Caco-2 (cell line): ENCODE measurements around the gene DNER. TPM values are rescaled to one million over a fixed set of nuclear protein-coding genes. Genes with fewer than 3 reads are reported as not detected.

Experiments
- BruUV-seq: library from RNA; stranded (reverse); fragments of 400-500 nt; replicated peaks from 2 replicates; lab custom pipeline; 2021; lab: Mats Ljungman, UMichigan
- CTCF ChIA-PET: fragments of 300-600 bp; sonication (Branson Sonifier 250); formaldehyde crosslinking; loops from one replicate; lab custom pipeline; 2022; ENCODE audit warnings: antibody characterized with exemption; lab: Charles Lee
- POLR2A ChIA-PET: fragments of 300-600 bp; sonication (Branson Sonifier 250); formaldehyde crosslinking; loops from one replicate; lab custom pipeline; 2022; ENCODE audit warnings: antibody characterized with exemption; lab: Charles Lee
- DNase-seq, 2 experiments: peaks; one replicate each; pipeline versions ENCODE4 v3.0.0 to v3.0.0-alpha.2; 2020 to 2022
- H3K27me3 ChIP-seq: replicated peaks from 2 replicates; pipeline ENCODE4 v1.6.0; 2011; ENCODE audit warnings: low read length; ENCODE audit not compliant: control insufficient read depth, insufficient read depth
- H3K36me3 ChIP-seq: 2 replicates; pipeline ENCODE4 v1.5.1; 2011; ENCODE audit warnings: low read length; ENCODE audit not compliant: control insufficient read depth, insufficient read depth
- H3K4me1 ChIP-seq: fragments of 250-450 bp; sonication (Bioruptor Pico); 2 replicates; pipeline ENCODE4 v1.5.1; 2020; ENCODE audit warnings: mild to moderate bottlenecking
- H3K4me3 ChIP-seq: 2 replicates; pipeline ENCODE4 v1.5.1; 2011; ENCODE audit warnings: low read depth, mild to moderate bottlenecking, control low read depth, low read length
- H3K9me3 ChIP-seq: fragments of 250-450 bp; sonication (Bioruptor Pico); 2 replicates; pipeline ENCODE4 v1.5.1; 2020; ENCODE audit warnings: mild to moderate bottlenecking, moderate library complexity
- H3K27ac Mint-ChIP-seq: one replicate; pipeline ENCODE4 v1.8.0; 2022; ENCODE audit warnings: mixed read lengths; ENCODE audit not compliant: unreplicated experiment
- H3K27me3 Mint-ChIP-seq: one replicate; pipeline ENCODE4 v1.8.0; 2022; ENCODE audit warnings: mixed read lengths; ENCODE audit not compliant: insufficient read depth, unreplicated experiment
- H3K36me3 Mint-ChIP-seq: one replicate; pipeline ENCODE4 v1.8.0; 2022; ENCODE audit warnings: mild to moderate bottlenecking, mixed read lengths; ENCODE audit not compliant: insufficient read depth, unreplicated experiment
- H3K4me1 Mint-ChIP-seq: one replicate; pipeline ENCODE4 v1.8.0; 2022; ENCODE audit warnings: low read depth, mixed read lengths; ENCODE audit not compliant: unreplicated experiment
- H3K4me3 Mint-ChIP-seq: one replicate; pipeline ENCODE4 v1.8.0; 2022; ENCODE audit warnings: mild to moderate bottlenecking, moderate library complexity, mixed read lengths; ENCODE audit not compliant: unreplicated experiment
- H3K9me3 Mint-ChIP-seq: one replicate; pipeline ENCODE4 v1.8.0; 2022; ENCODE audit warnings: mixed read lengths; ENCODE audit not compliant: unreplicated experiment
- intact Hi-C: fragments of 100-400 bp; cut with micrococcal nuclease; formaldehyde crosslinking; loops from one replicate; pipeline ENCODE4 v1.10.0; 2022; ENCODE audit not compliant: unreplicated experiment
- total RNA-seq: library from RNA; stranded (reverse); gene quantifications from 2 replicates; pipeline ENCODE4 v1.2.3, GENCODE V29; 2022
- TF ChIP-seq, protein P1 (sequence below), 2 experiments: fragments of 200-600 bp in 1 of 2; IDR thresholded peaks; 1 replicate in 1 of 2; 2 replicates in 1 of 2; pipeline versions ENCODE4 v1.5.1 to v1.8.0; 2011 to 2022; ENCODE audit warnings: antibody characterized with exemption in 1 of 2, control low read depth in 1 of 2, inconsistent platforms in 1 of 2, low read depth in 1 of 2, low read length in 1 of 2, mild to moderate bottlenecking in 1 of 2, moderate library complexity in 1 of 2; ENCODE audit not compliant: insufficient read depth in 1 of 2, severe bottlenecking in 1 of 2, unreplicated experiment in 1 of 2

DNER gene
- total RNA-seq, 1 experiment from 2014 or later: not detected

DNA sequence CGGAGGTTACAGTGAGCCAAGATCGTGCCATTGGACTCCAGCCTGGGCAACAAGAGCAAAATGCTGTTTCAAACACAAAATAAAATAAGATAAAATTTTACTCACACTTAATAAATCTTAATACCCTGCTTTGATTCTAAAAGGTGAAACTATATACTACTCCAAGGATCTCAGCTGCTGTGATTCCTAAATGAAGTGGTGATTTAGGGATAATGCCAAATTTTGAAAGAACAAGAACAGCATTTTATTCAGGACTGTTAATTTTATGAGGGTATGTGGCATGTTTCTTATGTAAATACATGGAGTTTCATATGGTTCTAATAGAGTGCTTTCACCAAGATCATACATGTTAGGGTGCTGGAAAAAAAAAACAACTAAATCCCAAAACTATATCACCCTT lies 243.6 kb downstream of the DNER start:
- ChIA-PET CTCF (no interaction called here), POLR2A (interaction anchor here (0.5 kb wide), 1 partner anchor 31 kb away, joined by 3 read pairs; no protein-coding TSS in a partner anchor)
- TF ChIP-seq, protein P1, sequence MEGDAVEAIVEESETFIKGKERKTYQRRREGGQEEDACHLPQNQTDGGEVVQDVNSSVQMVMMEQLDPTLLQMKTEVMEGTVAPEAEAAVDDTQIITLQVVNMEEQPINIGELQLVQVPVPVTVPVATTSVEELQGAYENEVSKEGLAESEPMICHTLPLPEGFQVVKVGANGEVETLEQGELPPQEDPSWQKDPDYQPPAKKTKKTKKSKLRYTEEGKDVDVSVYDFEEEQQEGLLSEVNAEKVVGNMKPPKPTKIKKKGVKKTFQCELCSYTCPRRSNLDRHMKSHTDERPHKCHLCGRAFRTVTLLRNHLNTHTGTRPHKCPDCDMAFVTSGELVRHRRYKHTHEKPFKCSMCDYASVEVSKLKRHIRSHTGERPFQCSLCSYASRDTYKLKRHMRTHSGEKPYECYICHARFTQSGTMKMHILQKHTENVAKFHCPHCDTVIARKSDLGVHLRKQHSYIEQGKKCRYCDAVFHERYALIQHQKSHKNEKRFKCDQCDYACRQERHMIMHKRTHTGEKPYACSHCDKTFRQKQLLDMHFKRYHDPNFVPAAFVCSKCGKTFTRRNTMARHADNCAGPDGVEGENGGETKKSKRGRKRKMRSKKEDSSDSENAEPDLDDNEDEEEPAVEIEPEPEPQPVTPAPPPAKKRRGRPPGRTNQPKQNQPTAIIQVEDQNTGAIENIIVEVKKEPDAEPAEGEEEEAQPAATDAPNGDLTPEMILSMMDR (IDR thresholded peaks at IDR 0.05; ENCODE audit: insufficient read depth in 1 of 2, low read depth in 1 of 2, low read length in 1 of 2, severe bottlenecking in 1 of 2, unreplicated experiment in 1 of 2): no peak
- no peaks in the 10 kb centered on the region for H3K4me1 ChIP-seq
- no peak overlapping the region for H3K4me3 ChIP-seq
- DNase-seq: no peak
- Mint-ChIP-seq H3K4me1 (no peaks in the 10 kb centered on the region), H3K9me3 (no peaks in the 10 kb centered on the region), H3K27ac (no peak overlapping the region), H3K4me3 (no peak overlapping the region), H3K27me3 (peaks cover 22% of the 10 kb centered on the region), H3K36me3 (no peaks in the 10 kb centered on the region)
- intact Hi-C loops: no loop called here
- H3K9me3 ChIP-seq: no peaks in the 10 kb centered on the region
- BruUV-seq: no TSS peak
- no peaks in the 10 kb centered on the region for H3K36me3 ChIP-seq
- no peaks in the 10 kb centered on the region for H3K27me3 ChIP-seq

DNA sequence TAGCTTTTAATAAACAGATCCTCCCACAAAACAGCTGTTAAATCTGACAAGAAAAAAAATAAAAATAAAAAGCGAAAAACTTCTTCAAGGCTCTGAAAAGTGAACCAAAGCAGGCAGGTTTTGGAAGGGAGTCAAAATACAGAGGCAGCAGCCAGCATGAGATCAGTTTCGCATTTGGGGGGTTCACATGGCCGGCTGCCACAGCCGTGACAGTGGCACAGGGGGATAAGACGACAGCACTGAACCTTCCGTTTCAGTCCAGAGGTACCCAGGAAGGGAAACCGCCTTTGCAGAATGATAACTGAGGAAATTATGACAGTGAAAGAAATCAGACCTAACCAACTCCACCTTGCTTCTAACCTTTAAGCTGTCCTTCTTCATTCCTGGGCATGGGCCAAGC lies 246.6 kb downstream of the DNER start:
- CTCF ChIA-PET: no interaction called here
- Mint-ChIP-seq H3K9me3 (peaks cover 10% of the 10 kb centered on the region), H3K27me3 (peaks cover 20% of the 10 kb centered on the region), H3K27ac (no peak overlapping the region), H3K4me1 (no peaks in the 10 kb centered on the region), H3K36me3 (no peaks in the 10 kb centered on the region), H3K4me3 (no peak overlapping the region)
- DNase-seq: no peak
- no peaks in the 10 kb centered on the region for H3K27me3 ChIP-seq
- TF ChIP-seq, protein P1 (IDR thresholded peaks at IDR 0.05; ENCODE audit: insufficient read depth in 1 of 2, low read depth in 1 of 2, low read length in 1 of 2, severe bottlenecking in 1 of 2, unreplicated experiment in 1 of 2): no peak
- intact Hi-C loops: no loop called here
- no peaks in the 10 kb centered on the region for H3K9me3 ChIP-seq
- POLR2A ChIA-PET: no interaction called here
- no peaks in the 10 kb centered on the region for H3K36me3 ChIP-seq
- H3K4me3 ChIP-seq: no peak overlapping the region
- no peaks in the 10 kb centered on the region for H3K4me1 ChIP-seq
- no TSS peak for BruUV-seq

DNA sequence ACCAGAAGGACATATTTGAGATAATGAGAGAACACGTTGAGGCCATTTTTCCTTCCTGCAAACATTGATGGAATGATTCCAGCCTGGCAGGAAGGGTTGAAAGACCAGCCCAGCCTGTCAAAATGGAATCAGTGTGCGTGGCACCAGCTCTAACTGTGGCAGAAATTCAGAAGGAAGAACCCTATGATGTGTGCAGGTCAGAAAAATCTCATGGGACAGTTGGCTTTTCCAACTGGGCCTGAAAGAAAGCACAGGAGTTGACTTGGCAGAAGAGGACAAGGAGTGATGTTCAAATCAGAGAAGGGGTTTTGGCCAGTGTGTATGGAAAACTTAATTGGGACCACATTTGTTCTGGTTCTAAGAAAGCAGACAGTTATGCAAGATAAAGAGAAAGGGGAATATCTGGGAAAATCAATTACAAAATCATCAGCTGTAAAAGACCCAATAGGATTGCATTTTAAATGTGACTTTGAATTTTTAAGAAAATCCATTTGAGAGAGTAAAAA lies 250.5 kb downstream of the DNER start:
- no peak overlapping the region for H3K27ac Mint-ChIP-seq
- no peaks in the 10 kb centered on the region for H3K4me1 Mint-ChIP-seq
- no peak overlapping the region for H3K4me3 Mint-ChIP-seq
- no peak overlapping the region for H3K4me3 ChIP-seq
- ChIA-PET CTCF (no interaction called here), POLR2A (no interaction called here)
- H3K36me3 ChIP-seq: no peaks in the 10 kb centered on the region
- H3K27me3 Mint-ChIP-seq: peaks cover 23% of the 10 kb centered on the region
- intact Hi-C loops: no loop called here
- H3K36me3 Mint-ChIP-seq: no peaks in the 10 kb centered on the region
- peaks cover 10% of the 10 kb centered on the region for H3K9me3 Mint-ChIP-seq
- H3K4me1 ChIP-seq: no peaks in the 10 kb centered on the region
- no peak for DNase-seq
- TF ChIP-seq, protein P1 (IDR thresholded peaks at IDR 0.05; ENCODE audit: insufficient read depth in 1 of 2, low read depth in 1 of 2, low read length in 1 of 2, severe bottlenecking in 1 of 2, unreplicated experiment in 1 of 2): no peak
- no peaks in the 10 kb centered on the region for H3K9me3 ChIP-seq
- no TSS peak for BruUV-seq
- H3K27me3 ChIP-seq: no peaks in the 10 kb centered on the region
